Measurements from ENCODE around the gene TCERG1L. TPM values are rescaled to one million over a fixed set of nuclear protein-coding genes. Genes with fewer than 3 reads are reported as not detected.
"Not testable (repeated sequence)": the region's sequence is repeated elsewhere in the genome, so short reads cannot be mapped to it uniquely, and the experiment has no call there.

Gene TCERG1L
- total RNA-seq, 1 donor from 2014 or later = not detected

DNA sequence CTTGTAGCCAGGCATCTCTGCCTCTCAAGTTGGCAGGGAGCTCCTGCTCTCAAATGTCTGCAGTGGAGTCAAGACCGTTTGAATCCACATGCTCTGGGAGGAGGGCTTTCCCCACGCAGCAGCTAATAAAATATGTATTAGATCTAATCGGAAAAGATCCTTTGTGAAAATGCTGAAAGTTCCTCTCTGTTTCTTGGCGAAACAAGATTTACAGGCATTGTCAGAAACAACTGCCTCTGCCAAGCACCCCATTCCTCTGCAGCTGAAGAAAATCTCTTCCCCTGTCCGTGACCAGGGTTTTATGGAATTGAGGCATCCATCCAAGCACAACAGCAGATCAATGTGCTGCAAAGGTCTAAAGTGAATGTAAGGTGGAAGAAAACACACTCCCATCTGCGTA, 165.8 kb downstream of the TCERG1L start:
- intact Hi-C loops (cut with micrococcal nuclease) = no loop called here
- no peaks in the 10 kb centered on the region for H3K9me3 Mint-ChIP-seq
- no peak overlapping the region for H3K27ac Mint-ChIP-seq
- H3K4me3 Mint-ChIP-seq = no peak overlapping the region
- DNase-seq = no peak
- no peaks in the 10 kb centered on the region for H3K36me3 Mint-ChIP-seq (ENCODE audit: low read depth)
- H3K27me3 Mint-ChIP-seq = no peaks in the 10 kb centered on the region
- no peaks in the 10 kb centered on the region for H3K4me1 Mint-ChIP-seq

DNA sequence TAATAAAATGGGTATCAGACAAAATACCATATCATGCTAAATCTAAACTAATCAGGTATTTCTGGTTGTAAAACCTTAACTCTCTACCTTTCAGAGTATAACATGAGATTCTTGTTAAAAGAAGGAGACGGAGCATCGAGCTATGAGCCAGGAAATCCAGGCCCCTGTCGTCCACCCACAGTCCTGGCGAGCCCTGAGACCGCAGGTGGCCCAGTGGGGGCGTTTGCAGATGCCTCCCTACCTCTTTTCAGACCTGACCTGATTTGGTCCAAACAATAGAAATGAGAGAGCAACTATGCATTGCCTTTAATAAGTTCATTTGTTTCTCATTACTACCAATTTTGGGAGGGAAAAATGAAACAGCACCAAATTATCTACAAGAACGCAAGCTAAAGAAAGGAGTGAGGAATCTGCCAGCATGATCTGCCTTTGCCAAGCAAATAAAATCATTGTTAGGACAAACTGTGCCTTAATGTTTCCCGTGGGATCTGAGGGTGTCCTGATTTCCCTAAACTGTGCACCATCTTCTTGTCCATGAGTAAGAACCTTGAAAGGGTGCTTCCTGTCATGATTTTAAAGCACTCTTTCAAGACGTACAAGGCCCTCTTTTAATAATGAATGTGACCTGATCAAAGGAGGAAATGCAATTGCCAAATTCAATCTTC, 166.7 kb downstream of the TCERG1L start:
- Mint-ChIP-seq H3K4me1 (no peaks in the 10 kb centered on the region), H3K27ac (no peak overlapping the region), H3K9me3 (no peaks in the 10 kb centered on the region)

GRCh38 chr10:131144196-131144595, 167.3 kb downstream of the TCERG1L start:
- Mint-ChIP-seq H3K27ac (no peak overlapping the region), H3K9me3 (no peaks in the 10 kb centered on the region), H3K36me3 (ENCODE audit: low read depth) (no peaks in the 10 kb centered on the region), H3K4me3 (no peak overlapping the region), H3K4me1 (no peaks in the 10 kb centered on the region), H3K27me3 (no peaks in the 10 kb centered on the region)
- no peak for DNase-seq
- intact Hi-C loops (cut with micrococcal nuclease) = no loop called here

More for the DNA sequence above, 166.7 kb downstream of the TCERG1L start:
- Mint-ChIP-seq H3K36me3 (ENCODE audit: low read depth) (no peaks in the 10 kb centered on the region), H3K4me3 (no peak overlapping the region), H3K27me3 (no peaks in the 10 kb centered on the region)
- no peak for DNase-seq
- intact Hi-C loops (cut with micrococcal nuclease) = no loop called here

GRCh38 chr10:131143425-131144165, 167.9 kb downstream of the TCERG1L start:
- intact Hi-C loops (cut with micrococcal nuclease) = no loop called here
- no peak for DNase-seq
- no peaks in the 10 kb centered on the region for H3K36me3 Mint-ChIP-seq (ENCODE audit: low read depth)

GRCh38 chr10:131142517-131143380, 168.8 kb downstream of the TCERG1L start:
- intact Hi-C loops (cut with micrococcal nuclease) = no loop called here
- no peaks in the 10 kb centered on the region for H3K4me1 Mint-ChIP-seq
- no peaks in the 10 kb centered on the region for H3K9me3 Mint-ChIP-seq
- no peak overlapping the region for H3K4me3 Mint-ChIP-seq
- H3K27me3 Mint-ChIP-seq = no peaks in the 10 kb centered on the region
- DNase-seq = no peak
- H3K36me3 Mint-ChIP-seq (ENCODE audit: low read depth) = no peaks in the 10 kb centered on the region
- H3K27ac Mint-ChIP-seq = no peak overlapping the region

More at GRCh38 chr10:131143425-131144165, 167.9 kb downstream of the TCERG1L start:
- H3K9me3 Mint-ChIP-seq = no peaks in the 10 kb centered on the region
- no peak overlapping the region for H3K27ac Mint-ChIP-seq
- H3K27me3 Mint-ChIP-seq = no peaks in the 10 kb centered on the region
- no peak overlapping the region for H3K4me3 Mint-ChIP-seq
- H3K4me1 Mint-ChIP-seq = no peaks in the 10 kb centered on the region

DNA sequence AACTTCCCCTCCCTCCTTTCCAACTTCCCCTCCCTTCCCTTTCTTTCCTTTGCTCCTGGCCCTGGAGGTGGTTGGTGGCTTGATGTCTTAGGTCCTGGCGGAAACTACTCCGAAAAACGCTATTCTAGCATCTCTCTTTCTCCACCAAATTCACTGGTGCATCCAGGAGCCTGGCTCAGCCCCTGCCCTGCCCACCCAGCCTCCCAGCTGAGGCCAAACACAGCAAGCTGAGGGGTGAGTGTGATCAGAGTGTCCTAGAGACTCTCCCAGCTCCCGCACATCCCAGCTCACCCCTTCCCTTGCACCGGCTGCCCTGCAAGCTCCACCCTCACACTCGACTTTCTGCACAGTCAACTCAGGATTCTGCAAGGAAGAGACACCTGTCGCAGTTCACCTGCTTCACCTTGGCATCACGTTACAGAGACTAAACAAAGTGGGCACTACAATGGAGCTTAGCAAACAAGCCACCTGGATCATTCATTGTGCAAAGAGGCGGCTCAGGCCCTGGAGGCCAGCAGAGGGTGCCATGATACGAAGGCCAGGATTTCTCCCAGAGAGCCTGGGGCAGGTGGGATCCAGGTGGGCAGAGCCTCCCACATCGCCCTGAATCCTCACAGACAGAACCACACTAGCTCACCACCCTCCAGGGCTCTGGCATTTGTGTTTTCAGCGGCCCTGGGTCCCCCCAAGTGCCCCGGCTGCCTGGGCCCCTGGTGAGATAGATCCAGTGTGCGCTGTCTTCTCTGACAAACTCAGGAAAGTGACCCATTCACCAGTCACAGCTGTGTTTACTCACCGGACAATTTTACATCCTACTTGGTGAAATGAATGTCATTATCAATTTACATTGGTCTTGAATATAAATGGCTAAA, 169.6 kb downstream of the TCERG1L start:
- no peak for DNase-seq
- H3K4me3 Mint-ChIP-seq = no peak overlapping the region
- H3K36me3 Mint-ChIP-seq (ENCODE audit: low read depth) = no peaks in the 10 kb centered on the region

DNA sequence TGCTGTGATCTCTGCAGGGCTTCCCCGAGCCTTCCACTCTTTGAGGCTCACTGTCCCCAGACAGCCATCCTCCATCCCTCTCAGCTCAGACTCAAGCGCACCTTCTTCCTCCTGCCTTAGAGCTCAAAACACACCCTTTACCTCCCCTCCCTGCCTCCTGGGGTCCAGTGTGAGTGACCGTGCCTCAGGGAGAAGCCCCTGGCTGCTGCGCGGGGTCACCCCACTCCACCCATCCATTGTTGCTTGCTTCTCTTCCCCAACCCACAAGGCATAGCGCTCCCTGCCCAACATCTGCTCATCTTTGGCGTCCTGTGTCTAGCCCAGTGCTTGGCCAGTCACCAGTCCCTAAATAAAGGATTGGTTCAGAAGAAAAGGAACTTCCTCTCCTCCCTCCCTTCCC, 170.3 kb downstream of the TCERG1L start:
- Mint-ChIP-seq H3K27me3 (no peaks in the 10 kb centered on the region), H3K9me3 (no peaks in the 10 kb centered on the region), H3K4me3 (no peak overlapping the region), H3K36me3 (ENCODE audit: low read depth) (no peaks in the 10 kb centered on the region), H3K27ac (no peak overlapping the region), H3K4me1 (no peaks in the 10 kb centered on the region)
- intact Hi-C loops (cut with micrococcal nuclease) = no loop called here
- DNase-seq = no peak

More for the DNA sequence above, 169.6 kb downstream of the TCERG1L start:
- Mint-ChIP-seq H3K27ac (no peak overlapping the region), H3K27me3 (no peaks in the 10 kb centered on the region), H3K4me1 (no peaks in the 10 kb centered on the region), H3K9me3 (no peaks in the 10 kb centered on the region)
- intact Hi-C loops (cut with micrococcal nuclease) = no loop called here

- Mint-ChIP-seq H3K9me3 (no peaks in the 10 kb centered on the region), H3K4me1 (no peaks in the 10 kb centered on the region), H3K36me3 (ENCODE audit: low read depth) (no peaks in the 10 kb centered on the region), H3K27me3 (no peaks in the 10 kb centered on the region), H3K27ac (no peak overlapping the region), H3K4me3 (no peak overlapping the region)
- DNase-seq = no peak
- intact Hi-C loops (cut with micrococcal nuclease) = no loop called here
Observed at GRCh38 chr10:131140606-131141005, 170.9 kb downstream of the TCERG1L start.

DNA sequence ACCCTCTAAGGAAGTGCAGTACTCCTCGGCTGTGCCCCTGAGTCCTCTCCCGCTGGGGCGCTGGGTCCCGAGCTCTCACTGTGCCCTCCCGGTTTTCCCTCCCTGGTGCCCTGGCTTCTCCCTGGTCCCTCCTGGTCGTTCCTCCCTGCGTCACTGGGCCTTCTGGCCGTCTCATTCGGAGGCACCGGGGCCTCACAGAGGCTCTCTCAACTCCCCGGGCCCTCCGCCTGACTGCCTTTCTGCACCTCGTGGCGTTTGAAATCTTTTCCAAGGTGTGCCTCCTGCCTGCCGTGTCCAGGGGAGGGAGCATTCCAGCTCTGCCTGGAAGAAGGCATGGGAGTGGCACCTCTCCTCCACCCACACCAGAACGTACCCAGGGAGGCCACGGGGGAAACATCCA, 174.3 kb downstream of the TCERG1L start:
- H3K4me1 Mint-ChIP-seq = no peaks in the 10 kb centered on the region
- H3K4me3 Mint-ChIP-seq = no peak overlapping the region
- no peak overlapping the region for H3K27ac Mint-ChIP-seq
- no peaks in the 10 kb centered on the region for H3K27me3 Mint-ChIP-seq
- no peaks in the 10 kb centered on the region for H3K9me3 Mint-ChIP-seq
- DNase-seq = no peak
- intact Hi-C loops (cut with micrococcal nuclease) = no loop called here
- H3K36me3 Mint-ChIP-seq (ENCODE audit: low read depth) = no peaks in the 10 kb centered on the region

- H3K4me3 Mint-ChIP-seq; H3K27ac Mint-ChIP-seq; H3K9me3 Mint-ChIP-seq; H3K4me1 Mint-ChIP-seq; H3K36me3 Mint-ChIP-seq (ENCODE audit: low read depth); H3K27me3 Mint-ChIP-seq; DNase-seq; intact Hi-C loops (cut with micrococcal nuclease): not testable (repeated sequence)
Observed at GRCh38 chr10:131136336-131136735, 175.2 kb downstream of the TCERG1L start.

DNA sequence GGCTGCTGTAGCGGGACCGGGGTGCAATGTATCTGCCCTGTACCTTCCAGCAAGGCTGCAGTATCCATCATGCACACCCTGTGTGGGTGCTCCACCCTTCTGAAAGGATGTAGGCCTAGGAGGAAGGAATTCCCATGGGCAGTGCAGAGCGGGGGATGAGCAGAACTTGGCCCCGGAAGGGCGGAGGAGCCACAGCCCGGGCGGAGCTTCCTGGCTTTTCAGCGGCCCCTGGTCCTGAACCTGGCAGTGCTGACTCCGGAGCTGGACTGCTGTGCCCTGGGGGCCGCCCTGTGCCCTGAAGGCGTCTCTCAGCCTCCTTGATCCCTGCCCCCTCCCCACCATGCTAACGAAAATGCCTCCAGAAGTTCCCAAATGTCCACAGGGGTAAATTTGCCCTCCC, 175.8 kb downstream of the TCERG1L start:
- H3K27me3 Mint-ChIP-seq = no peaks in the 10 kb centered on the region
- no peak for DNase-seq
- no peaks in the 10 kb centered on the region for H3K4me1 Mint-ChIP-seq

GRCh38 chr10:131134651-131135050, 176.9 kb downstream of the TCERG1L start:
- no peak overlapping the region for H3K4me3 Mint-ChIP-seq
- no peaks in the 10 kb centered on the region for H3K4me1 Mint-ChIP-seq
- no peaks in the 10 kb centered on the region for H3K36me3 Mint-ChIP-seq (ENCODE audit: low read depth)
- H3K27me3 Mint-ChIP-seq = no peaks in the 10 kb centered on the region
- H3K9me3 Mint-ChIP-seq = no peaks in the 10 kb centered on the region
- no peak for DNase-seq
- intact Hi-C loops (cut with micrococcal nuclease) = no loop called here
- H3K27ac Mint-ChIP-seq = no peak overlapping the region

More for the DNA sequence above, 175.8 kb downstream of the TCERG1L start:
- Mint-ChIP-seq H3K27ac (no peak overlapping the region), H3K36me3 (ENCODE audit: low read depth) (no peaks in the 10 kb centered on the region), H3K4me3 (no peak overlapping the region), H3K9me3 (no peaks in the 10 kb centered on the region)
- intact Hi-C loops (cut with micrococcal nuclease) = no loop called here

DNA sequence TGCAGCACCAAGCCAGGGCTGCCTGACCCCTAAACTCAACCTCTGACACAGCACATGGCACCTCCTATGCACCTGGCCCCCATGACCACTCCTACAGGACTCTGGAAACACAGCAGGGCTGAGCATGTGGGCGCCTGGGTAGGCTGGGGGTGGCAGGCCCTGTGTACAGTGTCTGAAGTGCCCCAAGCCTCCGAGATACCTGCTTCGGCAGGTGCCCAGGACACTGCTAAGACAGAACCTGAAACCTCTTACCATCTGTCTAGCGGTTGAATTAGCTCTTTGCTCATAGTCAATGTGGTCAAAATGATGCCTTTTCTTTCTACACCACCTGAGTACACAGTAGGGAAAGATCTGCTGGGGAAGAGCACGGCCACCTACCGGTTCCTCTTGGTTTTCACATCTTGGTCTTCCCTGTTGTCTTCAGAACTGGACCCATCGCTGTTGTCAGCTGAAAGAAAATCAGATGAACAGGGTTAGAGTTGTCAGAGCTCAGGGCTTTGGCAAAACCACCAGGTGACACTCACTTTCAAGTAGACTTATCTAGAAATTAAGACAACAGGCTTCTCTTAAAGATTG, 177.4 kb downstream of the TCERG1L start:
- intact Hi-C loops (cut with micrococcal nuclease) = no loop called here
- H3K27me3 Mint-ChIP-seq = no peaks in the 10 kb centered on the region
- no peaks in the 10 kb centered on the region for H3K9me3 Mint-ChIP-seq
- no peak overlapping the region for H3K27ac Mint-ChIP-seq
- DNase-seq = no peak
- no peaks in the 10 kb centered on the region for H3K36me3 Mint-ChIP-seq (ENCODE audit: low read depth)
- H3K4me1 Mint-ChIP-seq = no peaks in the 10 kb centered on the region
- H3K4me3 Mint-ChIP-seq = no peak overlapping the region

Data from activated CD4-positive, alpha-beta T cell treated with anti-CD3 and anti-CD28 coated beads, Interleukin-2, amount 10 ng/mL, durations not matched to agents 24 days and 14 days (primary cell).